ENCODE results near the gene RAB1B. TPM values are rescaled to one million over a fixed set of nuclear protein-coding genes. Genes with fewer than 3 reads are reported as not detected.
"Not testable (repeated sequence)": the region's sequence is repeated elsewhere in the genome, so short reads cannot be mapped to it uniquely, and the experiment has no call there.

Gene RAB1B
- total RNA-seq, 1 experiment from 2014 or later = 184 TPM

GRCh38 chr11:66266378-66267038, 1.9 kb upstream of the RAB1B start:
- DNase-seq (ENCODE audit: low read depth) = no peak

- no peak for DNase-seq (ENCODE audit: low read depth)
Measured at GRCh38 chr11:66267039-66267378, 1.4 kb upstream of the RAB1B start.

GRCh38 chr11:66267379-66268243, 828 bp upstream of the RAB1B start:
- DNase-seq (ENCODE audit: low read depth) = peak; percentile 79

GRCh38 chr11:66268952-66269905, 790 bp downstream of the RAB1B start:
- peak; percentile 61 for DNase-seq (ENCODE audit: low read depth)

- DNase-seq (ENCODE audit: low read depth) = no peak
Measured at GRCh38 chr11:66271816-66272215, 3.4 kb downstream of the RAB1B start.

GRCh38 chr11:66272596-66272995, 4.2 kb downstream of the RAB1B start:
- DNase-seq (ENCODE audit: low read depth) = no peak

- no peak for DNase-seq (ENCODE audit: low read depth)
Measured at GRCh38 chr11:66274219-66274618, 5.8 kb downstream of the RAB1B start.

- DNase-seq (ENCODE audit: low read depth) = peak; percentile 78
Measured at GRCh38 chr11:66275396-66275795, 7.0 kb downstream of the RAB1B start.

- DNase-seq (ENCODE audit: low read depth) = no peak
Measured at GRCh38 chr11:66275984-66276612, 7.7 kb downstream of the RAB1B start.

GRCh38 chr11:66276619-66277018, 8.2 kb downstream of the RAB1B start:
- DNase-seq (ENCODE audit: low read depth) = not testable (repeated sequence)

- not testable (repeated sequence) for DNase-seq (ENCODE audit: low read depth)
Measured at GRCh38 chr11:66277064-66277463, 8.6 kb downstream of the RAB1B start.

- no peak for DNase-seq (ENCODE audit: low read depth)
Measured at GRCh38 chr11:66277471-66278362, 9.3 kb downstream of the RAB1B start, which contains the start of gene CNIH2. CNIH2 (plus strand) TSS chr11:66278175; CDS start chr11:66278457, 282 bp downstream.

GRCh38 chr11:66278363-66279091, 10.1 kb downstream of the RAB1B start:
- DNase-seq (ENCODE audit: low read depth) = peak; percentile 54

- no peak for DNase-seq (ENCODE audit: low read depth)
Measured at GRCh38 chr11:66279092-66279734, 10.8 kb downstream of the RAB1B start.

GRCh38 chr11:66280428-66280827, 12.0 kb downstream of the RAB1B start:
- no peak for DNase-seq (ENCODE audit: low read depth)

- no peak for DNase-seq (ENCODE audit: low read depth)
Measured at GRCh38 chr11:66281001-66281400, 12.6 kb downstream of the RAB1B start.

- no peak for DNase-seq (ENCODE audit: low read depth)
Measured at GRCh38 chr11:66281776-66282467, 13.5 kb downstream of the RAB1B start.
